HepG2 (cell line): ENCODE results near the gene ERF. TPM values are rescaled to one million over a fixed set of nuclear protein-coding genes. Genes with fewer than 3 reads are reported as not detected.

ENCODE experiments used
- ATAC-seq: fragments of 200-7000 bp; cut with Tn5 transposase; 3 replicates; pipeline ENCODE4 v1.9.1; 2020; ENCODE audit warnings: mild to moderate bottlenecking, moderate library complexity
- BruUV-seq: library from RNA; stranded (reverse); fragments of 400-500 nt; replicated peaks from 2 replicates; lab custom pipeline; 2021; lab: Mats Ljungman, UMichigan
- CTCF ChIA-PET: fragments of 300-600 bp; formaldehyde crosslinking; extraction: SDS; loops from one replicate; lab custom pipeline; 2021; ENCODE audit warnings: low total read pairs, inconsistent platforms, low intra/inter-chr PET ratio; lab: Yijun Ruan, JAX
- POLR2A ChIA-PET: fragments of 350-600 bp; sonication (Branson Sonifier 250); formaldehyde crosslinking; loops from one replicate; lab custom pipeline; 2020; ENCODE audit warnings: antibody characterized with exemption, inconsistent platforms; lab: Yijun Ruan, JAX
- DNase-seq: peaks from one replicate; pipeline ENCODE4 v3.0.0-alpha.2; 2015; ENCODE audit warnings: low spot score
- FAIRE-seq: peaks from 3 replicates; lab custom pipeline; 2011; peaks lifted over from hg19 to GRCh38; lab: Jason Lieb, UNC
- H2AFZ ChIP-seq: one replicate; pipeline ENCODE4 v1.6.1; 2011; ENCODE audit warnings: low read length, inconsistent platforms
- H3K27ac ChIP-seq: fragments of 300-600 bp; 3 replicates; pipeline ENCODE4 v1.8.0; 2011; ENCODE audit warnings: mixed run types, mild to moderate bottlenecking, mixed read lengths, low read length, inconsistent platforms; ENCODE audit not compliant: insufficient read depth; ENCODE audit errors: extremely low read length
- H3K27me3 ChIP-seq, 2 experiments: fragments of 200-600 bp in 1 of 2; 2 replicates in 1 of 2; 3 replicates in 1 of 2; pipeline versions ENCODE4 v1.6.0 to v1.8.0; 2011; ENCODE audit warnings: low read length in 2 of 2, mild to moderate bottlenecking in 2 of 2, moderate library complexity in 2 of 2, inconsistent platforms in 1 of 2; ENCODE audit not compliant: insufficient read depth in 2 of 2, control insufficient read depth in 1 of 2
- H3K36me3 ChIP-seq, 2 experiments: fragments of 200-600 bp in 1 of 2; replicated peaks in 1 of 2; 2 replicates in 1 of 2; 3 replicates in 1 of 2; pipeline versions ENCODE4 v1.5.1 to v1.8.0; 2011; ENCODE audit warnings: low read length in 2 of 2, inconsistent platforms in 1 of 2; ENCODE audit not compliant: insufficient read depth in 2 of 2, control insufficient read depth in 1 of 2
- H3K4me1 ChIP-seq: 2 replicates; pipeline ENCODE4 v1.5.1; 2012; ENCODE audit warnings: low read length, inconsistent platforms; ENCODE audit not compliant: insufficient read depth
- H3K4me2 ChIP-seq: 2 replicates; pipeline ENCODE4 v1.6.0; 2011; ENCODE audit warnings: low read depth, low read length, inconsistent platforms
- H3K4me3 ChIP-seq, 3 experiments: fragments of 200-600 bp in 1 of 3; sonication (generic), shearing (Covaris generic) in 1 of 3; replicated peaks in 1 of 3; 2 replicates each; pipeline ENCODE4 v1.5.1; 2011 to 2016; ENCODE audit warnings: low read length in 3 of 3, inconsistent platforms in 2 of 3, low read depth in 2 of 3, mild to moderate bottlenecking in 2 of 3, control low read depth in 1 of 3, mixed read lengths in 1 of 3; ENCODE audit not compliant: insufficient read depth in 1 of 3
- H3K79me2 ChIP-seq: one replicate; pipeline ENCODE4 v1.6.1; 2011; ENCODE audit warnings: low read length, inconsistent platforms; ENCODE audit not compliant: insufficient read depth
- H3K9ac ChIP-seq: 2 replicates; pipeline ENCODE4 v1.6.0; 2011; ENCODE audit warnings: mild to moderate bottlenecking, low read depth, low read length, inconsistent platforms; ENCODE audit not compliant: insufficient read depth
- H3K9me3 ChIP-seq: 2 replicates; pipeline ENCODE4 v1.5.1; 2012; ENCODE audit warnings: mild to moderate bottlenecking, low read length
- H4K20me1 ChIP-seq: 2 replicates; pipeline ENCODE4 v1.6.0; 2011; ENCODE audit warnings: inconsistent platforms, mild to moderate bottlenecking, low read length, moderate library complexity; ENCODE audit not compliant: insufficient read depth
- CHD4 ChIP-seq: fragments of 200-600 bp; sonication (generic); IDR thresholded peaks from 2 replicates; pipeline ENCODE4 v1.7.0; 2017; ENCODE audit warnings: mild to moderate bottlenecking, low read length, borderline replicate concordance
- KDM5A ChIP-seq: fragments of 200-600 bp; sonication (generic); IDR thresholded peaks from 2 replicates; pipeline ENCODE4 v1.7.0; 2018; ENCODE audit warnings: antibody characterized with exemption, mild to moderate bottlenecking, low read length, borderline replicate concordance
- NCOA2 ChIP-seq: sonication (generic); formaldehyde crosslinking; IDR thresholded peaks from 2 replicates; pipeline ENCODE4 v1.8.0; 2022; ENCODE audit warnings: inconsistent platforms
- NR2F6 ChIP-seq, 2 experiments: IDR thresholded peaks; 2 replicates each; pipeline ENCODE4 v1.6.1; 2016; ENCODE audit warnings: antibody characterized with exemption in 1 of 2, mild to moderate bottlenecking in 1 of 2
- PAWR ChIP-seq: sonication (generic); formaldehyde crosslinking; IDR thresholded peaks from 2 replicates; pipeline ENCODE4 v1.4.0; 2020; ENCODE audit warnings: missing genetic modification reagents, mild to moderate bottlenecking, borderline replicate concordance
- REXO4 ChIP-seq: sonication (generic); formaldehyde crosslinking; IDR thresholded peaks from 2 replicates; pipeline ENCODE4 v1.8.0; 2022; ENCODE audit warnings: missing genetic modification reagents, mild to moderate bottlenecking, borderline replicate concordance
- SMARCE1 ChIP-seq: fragments of 450-650 bp; IDR thresholded peaks from 2 replicates; pipeline ENCODE4 v1.6.1; 2017; ENCODE audit warnings: borderline replicate concordance
- TCF7 ChIP-seq: sonication (generic); IDR thresholded peaks from 2 replicates; pipeline ENCODE4 v1.6.1; 2016; ENCODE audit warnings: antibody characterized with exemption, low read depth
- ZNF569 ChIP-seq: sonication (generic); formaldehyde crosslinking; IDR thresholded peaks from 2 replicates; pipeline ENCODE4 v1.5.0; 2020; ENCODE audit warnings: mild to moderate bottlenecking, missing genetic modification reagents, moderate library complexity, borderline replicate concordance
- ZNF652 ChIP-seq: IDR thresholded peaks from 2 replicates; pipeline ENCODE4 v1.6.1; 2016; ENCODE audit warnings: low read depth, borderline replicate concordance
- WGBS: methylation state at CpG from one replicate; pipeline ENCODE4 v1.1.6; 2017; ENCODE audit warnings: low lambda C conversion rate; 5-methylcytosine and 5-hydroxymethylcytosine counted together
- in situ Hi-C: cut with HindIII; loops from 2 replicates; pipeline ENCODE4 v1.10.0; 2017; ENCODE audit warnings: low pct_unique_long_range_greater_than_20kb; ENCODE audit not compliant: extremely low pct_ligation_motif_present
- intact Hi-C: fragments of 100-400 bp; cut with micrococcal nuclease; formaldehyde crosslinking; loops from one replicate; pipeline ENCODE4 v1.10.0; 2022; ENCODE audit not compliant: unreplicated experiment
- polyA plus RNA-seq, 8 experiments: library from polyadenylated mRNA; depleted of rRNA in 3 of 8; stranded (reverse) in 7 of 8; unstranded in 1 of 8; fragments of >200 nt; fragmentation: Illumina TruSeq in 4 of 8; extraction: Trizol in 4 of 8; gene quantifications; 2 replicates each; pipeline versions ENCODE4 v1.2.1 to v1.2.3, GENCODE V29; 2011 to 2016; ENCODE audit warnings: low read depth in 4 of 8, missing spikeins in 1 of 8, mixed read lengths in 1 of 8; ENCODE audit not compliant: insufficient read depth in 1 of 8
- total RNA-seq, 5 experiments: library from RNA; depleted of rRNA; stranded (reverse); fragments of >200 nt; fragmentation: Illumina TruSeq; extraction: Trizol; gene quantifications; 2 replicates each; pipeline ENCODE4 v1.2.3, GENCODE V29; 2016; ENCODE audit warnings: low read depth in 1 of 5
- TF ChIP-seq, protein P1 (sequence below): sonication (generic); formaldehyde crosslinking; conservative IDR thresholded peaks from 2 replicates; pipeline ENCODE4 v1.5.0; 2020; ENCODE audit warnings: missing genetic modification reagents
- TF ChIP-seq, protein P2 (sequence below): sonication (generic); formaldehyde crosslinking; IDR thresholded peaks from 2 replicates; pipeline ENCODE4 v1.8.1; 2023; ENCODE audit warnings: mild to moderate bottlenecking, missing genetic modification reagents

The ERF gene
- total and polyA plus RNA-seq, 2 of the 13 experiments (the other 11 are each of a cell fraction or from before 2014, with no cell fraction given) = 67.1 to 69.9 TPM

DNA sequence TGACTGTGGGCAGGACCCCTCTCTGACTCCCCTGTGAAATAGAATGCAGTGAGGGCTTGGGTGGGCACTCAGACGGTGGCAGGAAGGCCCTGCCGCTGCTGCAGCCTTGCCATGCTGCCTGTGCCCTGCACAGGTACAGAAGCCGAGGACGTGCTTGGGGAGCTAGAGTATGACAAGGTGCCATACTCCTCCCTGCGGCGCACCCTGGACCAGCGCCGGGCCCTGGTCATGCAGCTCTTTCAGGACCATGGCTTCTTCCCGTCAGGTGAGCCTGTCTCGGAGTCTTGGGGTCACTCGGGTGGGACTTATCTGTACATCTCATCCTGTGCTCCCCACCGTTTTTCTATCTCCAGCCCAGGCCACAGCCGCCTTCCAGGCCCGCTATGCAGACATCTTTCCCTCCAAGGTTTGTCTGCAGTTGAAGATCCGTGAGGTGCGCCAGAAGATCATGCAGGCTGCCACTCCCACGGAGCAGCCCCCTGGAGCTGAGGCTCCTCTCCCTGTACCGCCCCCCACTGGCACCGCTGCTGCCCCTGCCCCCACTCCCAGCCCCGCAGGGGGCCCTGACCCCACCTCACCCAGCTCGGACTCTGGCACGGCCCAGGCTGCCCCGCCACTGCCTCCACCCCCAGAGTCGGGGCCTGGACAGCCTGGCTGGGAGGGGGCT, 39.7 kb upstream of the ERF start:
- DNase-seq = no peak
- Histone ChIP-seq H4K20me1 (no peaks in the 10 kb centered on the region), H3K36me3 (peaks cover 18 to 50% of the 10 kb centered on the region in 2 experiments; a peak in 4 of 5 replicates), H3K79me2 (no peaks in the 10 kb centered on the region), H3K4me1 (no peaks in the 10 kb centered on the region), H3K27ac (no peak overlapping the region), H3K9ac (no peak overlapping the region), H3K4me2 (no peak overlapping the region), H3K4me3 (no peak overlapping the region), H3K9me3 (no peaks in the 10 kb centered on the region), H3K27me3 (no peaks in the 10 kb centered on the region), H2AFZ (no peak overlapping the region)
- no peak for ATAC-seq
- TF ChIP-seq TCF7 (no peak), NR2F6 (IDR thresholded peaks at IDR 0.05) (no peak), NR2F6 (CRISPR knock-in tag; IDR thresholded peaks at IDR 0.05) (no peak), REXO4 (CRISPR knock-in tag) (no peak), NCOA2 (no peak), ZNF652 (no peak), SMARCE1 (no peak), CHD4 (no peak), KDM5A (no peak), PAWR (CRISPR knock-in tag) (no peak), ZNF569 (no peak)
- TF ChIP-seq, protein P1, sequence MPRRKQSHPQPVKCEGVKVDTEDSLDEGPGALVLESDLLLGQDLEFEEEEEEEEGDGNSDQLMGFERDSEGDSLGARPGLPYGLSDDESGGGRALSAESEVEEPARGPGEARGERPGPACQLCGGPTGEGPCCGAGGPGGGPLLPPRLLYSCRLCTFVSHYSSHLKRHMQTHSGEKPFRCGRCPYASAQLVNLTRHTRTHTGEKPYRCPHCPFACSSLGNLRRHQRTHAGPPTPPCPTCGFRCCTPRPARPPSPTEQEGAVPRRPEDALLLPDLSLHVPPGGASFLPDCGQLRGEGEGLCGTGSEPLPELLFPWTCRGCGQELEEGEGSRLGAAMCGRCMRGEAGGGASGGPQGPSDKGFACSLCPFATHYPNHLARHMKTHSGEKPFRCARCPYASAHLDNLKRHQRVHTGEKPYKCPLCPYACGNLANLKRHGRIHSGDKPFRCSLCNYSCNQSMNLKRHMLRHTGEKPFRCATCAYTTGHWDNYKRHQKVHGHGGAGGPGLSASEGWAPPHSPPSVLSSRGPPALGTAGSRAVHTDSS (CRISPR knock-in tag) = no peak
- TF ChIP-seq, protein P2, sequence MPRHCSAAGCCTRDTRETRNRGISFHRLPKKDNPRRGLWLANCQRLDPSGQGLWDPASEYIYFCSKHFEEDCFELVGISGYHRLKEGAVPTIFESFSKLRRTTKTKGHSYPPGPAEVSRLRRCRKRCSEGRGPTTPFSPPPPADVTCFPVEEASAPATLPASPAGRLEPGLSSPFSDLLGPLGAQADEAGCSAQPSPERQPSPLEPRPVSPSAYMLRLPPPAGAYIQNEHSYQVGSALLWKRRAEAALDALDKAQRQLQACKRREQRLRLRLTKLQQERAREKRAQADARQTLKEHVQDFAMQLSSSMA (CRISPR knock-in tag) = no peak
- FAIRE-seq = no peak
- CTCF ChIA-PET = no interaction called here
- in situ Hi-C loops = loop anchor here (5.0 kb wide), 1 partner anchor 162 kb away; the partner anchor contains the start of gene POU2F2
- 96% methylated on average over 14 of the region's 24 CpGs for WGBS
- no TSS peak for BruUV-seq
- intact Hi-C loops = no loop called here
- POLR2A ChIA-PET = interaction anchor here (1.4 to 1.5 kb wide), 2 partner anchors 41 to 51 kb away, joined by 3 read pairs; no protein-coding TSS in a partner anchor
